H1 (cell line): ENCODE measurements around the gene PPM1L. TPM values are rescaled to one million over a fixed set of nuclear protein-coding genes. Genes with fewer than 3 reads are reported as not detected.

ENCODE experiments used
- EP300 ChIP-seq, 2 experiments: IDR thresholded peaks; 1 replicate in 1 of 2; 2 replicates in 1 of 2; pipeline ENCODE4 v1.6.1; 2011 to 2012; ENCODE audit warnings: low read depth in 2 of 2, low read length in 2 of 2, mild to moderate bottlenecking in 2 of 2, borderline replicate concordance in 1 of 2, inconsistent platforms in 1 of 2, moderate library complexity in 1 of 2
- FOSL1 ChIP-seq: IDR thresholded peaks from 2 replicates; pipeline ENCODE4 v1.6.1; 2011; ENCODE audit warnings: mild to moderate bottlenecking, low read depth, low read length, moderate library complexity; ENCODE audit not compliant: insufficient read depth
- GABPA ChIP-seq: IDR thresholded peaks from 2 replicates; pipeline ENCODE4 v1.6.1; 2011; ENCODE audit warnings: mild to moderate bottlenecking, low read length, moderate library complexity, borderline replicate concordance; ENCODE audit not compliant: insufficient read depth
- HDAC2 ChIP-seq, 2 experiments: fragments of 300-600 bp in 1 of 2; sonication (generic) in 1 of 2; IDR thresholded peaks; 2 replicates each; pipeline ENCODE4 v1.6.1; 2011 to 2012; ENCODE audit warnings: low read depth in 2 of 2, low read length in 2 of 2, mild to moderate bottlenecking in 2 of 2, moderate library complexity in 2 of 2, borderline replicate concordance in 1 of 2, inconsistent platforms in 1 of 2
- POLR2A ChIP-seq, 2 experiments: IDR thresholded peaks; 1 replicate in 1 of 2; 2 replicates in 1 of 2; pipeline ENCODE4 v1.6.1; 2011; ENCODE audit warnings: low read depth in 2 of 2, low read length in 2 of 2, mild to moderate bottlenecking in 2 of 2; ENCODE audit errors: control extremely low read depth in 1 of 2
- RAD21 ChIP-seq, 2 experiments: IDR thresholded peaks in 1 of 2; conservative IDR thresholded peaks in 1 of 2; 2 replicates each; pipeline ENCODE4 v1.6.1; 2011; ENCODE audit warnings: low read depth in 2 of 2, low read length in 2 of 2, improper control_type of control experiment in 1 of 2, inconsistent platforms in 1 of 2, mild to moderate bottlenecking in 1 of 2, moderate library complexity in 1 of 2
- RNF2 ChIP-seq: fragments of 200-900, 300-1000 bp; sonication (generic); IDR thresholded peaks from 2 replicates; pipeline ENCODE4 v1.7.1; 2016; ENCODE audit warnings: borderline replicate concordance, low read depth, mild to moderate bottlenecking, antibody characterized with exemption, low read length; ENCODE audit not compliant: poor library complexity, severe bottlenecking; ENCODE audit errors: missing control alignments
- SIRT6 ChIP-seq: IDR thresholded peaks from one replicate; pipeline ENCODE4 v1.7.1; 2012; ENCODE audit warnings: low read length, inconsistent platforms
- TEAD4 ChIP-seq: IDR thresholded peaks from 2 replicates; pipeline ENCODE4 v1.6.1; 2012; ENCODE audit warnings: low read depth, low read length, inconsistent platforms, mixed read lengths
- YY1 ChIP-seq: IDR thresholded peaks from 2 replicates; pipeline ENCODE4 v1.6.1; 2011; ENCODE audit warnings: low read depth, mild to moderate bottlenecking, low read length
- polyA plus RNA-seq, 7 experiments: library from polyadenylated mRNA; depleted of rRNA in 3 of 7; stranded (reverse) in 5 of 7; unstranded in 2 of 7; fragments of >200 nt in 5 of 7; fragments of 200-250 nt in 2 of 7; gene quantifications; 1 replicate in 5 of 7; 2 replicates in 1 of 7; 4 replicates in 1 of 7; pipeline versions ENCODE4 v1.2.1 to v1.2.3, GENCODE V29; 2011 to 2013; ENCODE audit warnings: missing spikeins in 2 of 7, mixed read lengths in 2 of 7
- total RNA-seq: library from RNA; stranded (reverse); fragmentation: NEBNext Ultra II Directional; extraction: Animal tissue kit (Norgen Biotek cat#: 25700); gene quantifications from 2 replicates; pipeline ENCODE4 v1.2.1, GENCODE V29; 2021

PPM1L gene
- total and polyA plus RNA-seq, 2 of the 8 experiments (the other 6 are each of a cell fraction or from before 2014, with no cell fraction given): 2.8 to 18.1 TPM

DNA sequence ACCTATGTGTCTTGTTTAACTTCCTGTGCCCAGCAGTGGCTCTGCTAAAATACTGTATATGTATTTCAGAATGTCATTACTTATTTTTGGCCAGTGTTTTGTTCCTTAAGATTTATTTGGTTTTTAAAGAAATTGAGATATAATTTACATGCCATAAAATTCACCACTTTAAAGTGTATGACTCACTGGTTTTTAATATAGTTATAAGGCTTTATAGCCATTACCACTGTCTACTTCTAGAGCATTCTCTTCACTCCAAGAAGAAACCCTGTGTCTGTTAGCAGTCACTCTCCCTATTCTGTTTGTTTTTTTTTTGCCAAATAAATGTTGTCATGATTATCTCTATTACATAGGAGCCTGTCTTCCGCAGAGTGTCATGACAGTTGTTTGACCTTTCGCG, 25.8 kb downstream of the PPM1L start (continued):
- TF ChIP-seq RNF2 (no peak), GABPA (no peak), FOSL1 (no peak), RAD21 (IDR thresholded peaks at IDR 0.05 in 1 of 2, conservative IDR thresholded peaks at IDR 0.05 in 1 of 2; ENCODE audit: low read depth in 2 of 2, low read length in 2 of 2) (no peak), EP300 (IDR thresholded peaks at IDR 0.05; ENCODE audit: borderline replicate concordance in 1 of 2, low read depth in 2 of 2, low read length in 2 of 2) (no peak), HDAC2 (IDR thresholded peaks at IDR 0.05; ENCODE audit: borderline replicate concordance in 1 of 2, low read depth in 2 of 2, low read length in 2 of 2) (no peak), TEAD4 (no peak), SIRT6 (no peak), YY1 (no peak), POLR2A (IDR thresholded peaks at IDR 0.05; ENCODE audit: control extremely low read depth in 1 of 2, low read depth in 2 of 2, low read length in 2 of 2) (no peak)
